HG03442 (cell line): Measurements from ENCODE around the gene YAE1.

Source experiments
- ATAC-seq: cut with Tn5 transposase; IDR thresholded peaks from one replicate; pipeline ENCODE4 v1.9.1; 2021; ENCODE audit warnings: mild to moderate bottlenecking, moderate library complexity; ENCODE audit not compliant: unreplicated experiment

YAE1 gene

DNA sequence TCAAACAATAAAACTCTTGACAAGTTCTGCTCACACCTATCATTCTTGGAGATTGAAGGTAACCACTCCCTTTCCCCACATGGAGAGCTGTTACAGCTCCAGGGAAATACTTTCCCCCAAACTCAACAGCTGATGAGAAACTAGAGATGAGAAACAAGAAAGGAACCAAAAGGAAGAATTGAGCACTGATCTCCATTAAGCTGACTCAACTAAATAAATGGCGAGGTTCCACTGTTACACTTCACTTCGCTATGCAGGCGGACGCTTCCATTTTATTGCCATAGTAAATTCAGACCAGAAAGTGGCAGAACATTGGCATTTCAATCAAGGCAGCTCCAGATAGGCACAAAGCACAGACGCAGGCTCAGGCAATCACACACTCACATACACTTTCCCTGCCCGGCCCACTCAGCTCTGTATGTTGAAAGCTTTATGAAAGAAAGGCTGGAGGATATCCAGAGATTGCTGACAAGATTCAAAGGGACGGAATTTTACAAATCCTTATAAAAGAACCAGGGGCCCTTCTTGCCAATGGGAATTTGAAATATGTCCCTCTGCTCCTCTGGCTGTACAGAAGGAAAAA is 11.5 kb upstream of the YAE1 start:
- ATAC-seq, result no peak

DNA sequence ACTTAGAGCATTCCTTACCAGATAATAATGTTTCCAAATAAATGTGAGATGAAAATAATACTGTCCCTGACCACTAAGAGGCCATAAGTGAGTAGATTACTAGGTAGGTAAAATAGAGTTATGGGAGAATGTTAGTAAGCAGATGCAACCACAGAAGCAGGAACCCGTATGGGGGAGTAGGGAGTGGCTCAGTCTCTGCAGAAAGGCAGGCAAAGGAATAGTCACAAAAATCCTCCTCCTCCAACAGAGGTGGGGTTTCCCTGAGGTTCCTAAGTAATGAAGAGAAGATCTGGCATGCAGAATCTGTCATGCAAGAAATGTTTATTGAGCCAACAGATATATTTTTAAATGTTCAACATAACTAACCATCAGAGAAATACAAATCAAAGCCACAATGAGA is 9.0 kb upstream of the YAE1 start:
- no peak for ATAC-seq

DNA sequence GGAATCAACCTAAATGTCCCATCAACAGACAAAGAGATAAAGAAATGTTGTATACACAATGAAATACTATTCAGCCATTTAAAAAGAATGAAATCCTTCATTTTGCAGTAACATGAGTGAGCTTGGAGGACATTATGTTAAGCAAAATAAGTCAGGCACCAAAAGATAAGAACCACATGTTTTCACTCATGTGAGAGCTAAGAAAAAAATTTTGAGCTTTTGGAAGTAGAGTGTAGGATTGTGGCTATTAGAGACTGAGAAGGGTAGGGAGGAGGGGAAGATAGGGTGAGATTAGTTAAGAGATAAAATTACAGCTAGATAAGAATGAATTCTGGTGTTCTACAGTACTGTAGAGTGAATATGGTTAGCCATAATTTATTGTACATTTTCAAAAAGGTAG is 8.3 kb upstream of the YAE1 start:
- no peak for ATAC-seq

DNA sequence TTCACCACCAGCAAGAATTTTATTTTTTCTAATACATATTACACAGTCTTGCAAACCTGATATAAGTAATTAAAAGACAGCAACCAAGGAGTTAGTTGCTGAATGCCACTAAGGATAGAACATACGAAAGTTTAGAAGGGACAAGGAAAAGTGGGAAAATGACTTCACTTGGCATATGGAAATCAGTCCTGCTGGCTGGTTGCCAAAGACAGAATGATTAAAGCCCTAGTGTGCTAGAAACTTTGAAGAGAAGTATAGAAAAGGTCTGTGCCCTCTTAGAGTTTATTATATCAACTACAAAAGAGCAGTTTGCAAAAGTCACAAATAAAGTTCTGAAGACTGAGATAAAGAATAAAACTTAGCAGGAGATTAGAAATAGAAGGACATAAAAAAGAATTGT is 5.8 kb upstream of the YAE1 start:
- ATAC-seq, result no peak

DNA sequence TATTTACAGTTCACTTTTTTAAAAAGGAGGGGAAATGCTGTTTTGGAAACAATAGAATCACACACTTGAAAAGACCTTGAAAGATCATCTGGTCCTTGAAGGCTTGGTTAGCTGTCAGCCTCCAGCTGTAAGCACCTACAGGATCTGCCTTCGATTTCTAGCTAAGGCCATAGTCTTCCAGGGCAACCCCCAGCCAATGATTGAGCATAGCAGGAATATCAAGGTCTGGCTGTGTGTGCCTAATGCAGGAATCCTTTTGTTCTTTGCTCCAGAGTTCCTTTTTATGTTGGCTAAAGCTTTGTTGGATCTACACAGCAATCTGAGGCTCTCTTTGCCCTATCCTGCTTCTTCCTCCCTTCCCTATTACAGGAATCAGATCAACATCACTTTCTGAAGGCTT is 5.2 kb upstream of the YAE1 start:
- no peak for ATAC-seq

DNA sequence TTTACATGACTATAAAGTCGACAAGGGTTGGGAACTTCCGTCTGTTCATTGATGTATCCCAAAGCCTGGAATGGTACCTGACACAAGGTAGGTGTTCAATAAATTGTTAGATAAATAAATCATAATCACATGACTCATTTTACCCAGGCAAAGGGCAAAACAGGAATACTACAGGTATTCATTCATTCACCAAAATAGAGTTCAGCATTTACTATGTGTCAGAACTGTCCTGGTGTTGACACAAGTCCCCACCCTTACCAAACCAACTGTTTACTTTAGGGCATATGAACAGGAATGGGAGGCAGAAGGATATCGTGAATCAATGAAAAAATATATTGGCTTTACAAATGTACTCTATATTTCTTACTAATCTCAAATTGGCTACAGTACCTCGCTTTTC is 666 bp upstream of the YAE1 start:
- ATAC-seq, result no peak

DNA sequence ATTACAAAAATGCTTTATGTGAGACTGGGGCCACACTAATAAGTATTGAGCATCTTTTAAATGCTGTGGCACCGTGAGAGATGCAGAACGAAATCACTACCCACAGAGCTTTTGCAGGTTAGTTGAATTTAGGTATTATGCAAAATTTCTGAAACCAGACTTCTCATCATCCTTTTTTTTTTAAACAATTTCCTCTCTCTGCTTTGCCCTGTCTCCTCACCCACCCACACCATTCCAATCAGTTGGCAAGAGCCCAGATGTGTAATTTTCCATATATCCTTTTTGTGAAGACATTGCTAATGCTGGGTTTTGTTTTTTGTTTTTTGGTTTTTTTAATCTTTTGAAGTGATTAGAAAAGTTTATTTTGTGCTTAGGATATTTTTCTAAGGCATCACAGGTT is 1.1 kb downstream of the YAE1 start:
- ATAC-seq, result no peak

DNA sequence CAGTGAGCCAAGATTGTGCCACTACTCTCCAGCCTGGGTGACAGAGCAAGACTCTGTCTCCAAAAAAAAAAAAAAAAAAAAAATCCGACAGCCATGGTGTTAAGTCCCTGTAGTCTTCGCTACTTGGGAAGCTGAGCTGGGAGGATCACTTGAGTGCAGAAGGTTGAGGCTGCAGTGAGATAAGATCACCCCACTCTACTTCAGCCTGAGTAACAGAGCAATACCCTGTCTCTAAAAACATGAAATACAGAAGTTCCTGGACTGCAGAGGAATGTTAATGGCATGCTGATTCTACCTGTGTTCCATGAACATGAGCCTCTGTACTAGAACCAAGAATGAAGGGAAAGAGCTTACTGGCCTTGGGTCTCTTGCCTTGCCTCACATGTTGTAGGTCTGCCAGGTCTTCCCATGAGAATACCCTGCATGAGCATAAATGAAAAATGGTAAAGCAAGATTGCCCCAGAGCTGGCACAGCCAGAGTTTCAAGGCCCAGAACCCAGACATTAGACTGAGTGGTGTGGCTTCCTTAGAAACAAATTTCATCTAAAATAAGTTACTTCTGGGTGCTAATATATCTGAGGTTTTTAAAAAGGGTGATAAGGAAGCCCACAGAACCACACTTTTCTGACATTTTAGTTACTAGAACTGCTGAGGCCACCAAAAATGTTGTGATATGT is 8.6 kb downstream of the YAE1 start:
- no peak for ATAC-seq

DNA sequence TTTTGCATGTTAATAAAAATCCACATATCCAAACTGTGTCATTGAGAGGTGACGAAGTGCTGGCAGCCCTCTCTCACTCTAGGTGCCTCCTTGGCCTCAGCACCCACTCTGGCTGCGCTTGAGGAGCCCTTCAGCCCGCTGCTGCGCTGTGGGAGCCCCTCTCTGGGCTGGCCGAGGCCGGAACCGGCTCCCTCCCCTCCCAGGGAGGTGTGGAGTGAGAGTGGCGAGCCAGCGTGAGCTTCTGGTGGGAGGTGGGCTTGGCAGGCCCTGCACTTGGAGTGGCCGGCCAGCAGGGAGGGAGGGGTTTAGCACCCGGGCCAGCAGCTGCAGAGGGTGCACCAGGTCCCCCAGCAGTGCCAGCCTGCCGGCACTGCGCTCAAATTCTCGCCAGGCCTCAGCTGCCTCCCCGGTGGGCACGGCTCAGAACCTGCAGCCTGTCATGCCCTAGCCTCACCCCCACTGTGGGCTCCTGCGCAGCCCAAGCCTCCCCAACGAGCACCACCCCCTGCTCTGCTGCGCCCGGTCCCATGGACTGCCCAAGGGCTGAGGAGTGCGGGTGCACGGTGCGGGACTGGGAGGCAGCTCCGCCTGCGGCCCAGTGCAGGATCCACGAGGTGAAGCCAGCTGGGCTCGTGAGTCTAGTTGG is 11.1 kb downstream of the YAE1 start:
- no peak for ATAC-seq

DNA sequence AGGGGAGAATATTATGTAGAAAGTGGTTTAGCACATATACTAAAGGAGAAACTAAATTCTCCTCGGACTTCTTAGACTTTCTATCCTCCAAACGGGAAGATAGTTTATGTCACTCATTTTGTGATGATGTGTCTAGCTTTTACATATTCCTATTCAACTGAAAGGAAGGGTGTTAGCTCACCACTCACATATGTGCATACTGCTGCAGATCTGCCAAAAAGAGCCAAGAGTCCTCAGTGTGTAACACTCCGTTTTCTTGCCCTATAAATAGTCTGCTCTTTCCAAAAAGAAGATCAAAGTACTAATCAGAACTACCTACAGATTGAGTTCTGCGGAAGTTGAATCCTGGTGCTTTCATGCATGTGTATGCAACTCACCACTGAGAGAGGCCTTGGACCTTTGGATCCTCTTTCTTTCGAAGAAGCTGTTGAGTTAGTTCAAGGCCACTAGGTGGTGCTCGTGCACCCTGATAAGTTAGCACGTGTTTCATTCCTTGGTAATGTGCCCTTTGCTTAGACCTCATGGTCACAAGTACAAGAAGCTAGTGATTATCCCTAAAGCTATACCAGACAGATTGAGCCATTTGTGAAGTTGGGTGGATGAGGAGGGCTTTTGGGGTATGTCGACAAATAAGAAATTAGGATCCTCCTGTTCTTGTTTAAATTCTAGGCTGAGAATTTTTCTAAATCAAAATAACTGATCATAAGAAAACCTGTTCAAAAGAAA is 14.1 kb downstream of the YAE1 start:
- ATAC-seq, result peak; percentile 85

DNA sequence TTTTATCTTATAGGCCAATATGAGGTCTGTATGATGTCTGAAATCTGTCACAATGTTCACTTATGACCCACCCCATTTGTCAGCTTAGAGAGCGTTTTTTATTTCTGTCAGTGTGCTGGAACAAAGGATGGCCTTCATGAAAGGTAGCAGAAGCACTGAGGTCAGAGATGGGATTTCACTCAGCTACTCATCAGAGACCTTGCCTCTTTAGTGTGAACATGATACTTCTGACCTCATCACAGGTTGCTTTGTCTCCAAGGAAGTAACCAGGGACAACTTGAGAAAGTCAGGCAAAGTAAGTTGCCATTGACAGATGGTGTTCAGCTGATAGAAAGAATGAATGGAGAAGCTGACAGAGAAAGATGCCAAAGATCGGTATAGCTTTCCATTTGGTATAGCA is 16.3 kb downstream of the YAE1 start:
- ATAC-seq, result no peak

DNA sequence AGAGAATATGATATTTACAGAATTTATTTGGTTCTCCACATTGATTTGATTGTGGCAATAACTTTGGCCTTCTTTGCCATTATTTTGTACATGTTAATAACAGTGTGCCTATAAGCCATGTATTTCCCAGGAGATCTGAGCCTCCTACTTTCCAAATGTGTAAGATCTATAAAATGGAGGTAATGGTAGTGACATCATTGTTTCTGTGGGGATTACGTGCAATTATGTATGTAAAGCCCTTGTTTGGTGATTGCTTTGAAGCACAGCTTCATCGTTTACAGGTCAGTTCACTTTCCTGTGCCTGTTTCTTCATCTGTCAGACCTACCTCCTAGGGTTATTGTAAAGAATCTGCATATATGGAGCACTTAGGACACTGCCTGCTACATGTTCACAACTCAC is 17.3 kb downstream of the YAE1 start:
- no peak for ATAC-seq

DNA sequence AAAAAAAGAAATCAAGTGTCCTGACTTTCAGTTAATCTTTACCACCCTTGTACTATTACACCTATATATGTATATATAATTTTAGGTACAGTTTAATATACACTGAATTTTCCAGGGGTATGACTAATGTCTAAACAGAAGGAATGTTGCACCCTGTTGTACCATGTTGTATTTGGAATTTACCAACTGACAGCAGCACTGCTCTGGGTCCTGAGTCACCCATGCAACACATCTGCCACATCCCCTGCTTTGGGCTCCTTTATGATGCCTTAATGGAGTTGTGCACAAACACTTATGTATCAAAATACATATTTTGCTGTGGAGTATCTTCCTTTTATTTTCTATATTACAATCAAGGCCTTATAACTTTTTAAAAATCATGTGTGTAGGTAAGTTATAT is 21.2 kb downstream of the YAE1 start:
- ATAC-seq, result no peak

DNA sequence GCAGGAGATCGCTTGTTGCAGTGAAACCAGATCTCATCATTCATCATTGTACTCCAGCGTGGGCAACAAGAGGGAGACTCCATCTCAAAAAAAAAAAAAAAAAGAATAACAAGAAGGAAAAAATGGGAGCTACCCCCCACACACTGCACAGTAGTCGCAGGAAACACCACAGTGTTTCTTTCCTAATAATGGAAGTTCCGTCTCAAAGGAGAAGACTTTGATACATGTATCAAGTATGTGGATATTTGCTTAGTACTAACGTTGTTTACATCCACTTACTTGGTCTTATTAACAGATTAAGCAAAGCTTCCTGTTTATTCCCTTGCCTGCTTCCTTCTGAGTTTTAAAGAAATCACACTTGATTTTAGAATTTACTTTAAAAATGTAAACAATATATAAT is 22.2 kb downstream of the YAE1 start:
- ATAC-seq, result no peak

DNA sequence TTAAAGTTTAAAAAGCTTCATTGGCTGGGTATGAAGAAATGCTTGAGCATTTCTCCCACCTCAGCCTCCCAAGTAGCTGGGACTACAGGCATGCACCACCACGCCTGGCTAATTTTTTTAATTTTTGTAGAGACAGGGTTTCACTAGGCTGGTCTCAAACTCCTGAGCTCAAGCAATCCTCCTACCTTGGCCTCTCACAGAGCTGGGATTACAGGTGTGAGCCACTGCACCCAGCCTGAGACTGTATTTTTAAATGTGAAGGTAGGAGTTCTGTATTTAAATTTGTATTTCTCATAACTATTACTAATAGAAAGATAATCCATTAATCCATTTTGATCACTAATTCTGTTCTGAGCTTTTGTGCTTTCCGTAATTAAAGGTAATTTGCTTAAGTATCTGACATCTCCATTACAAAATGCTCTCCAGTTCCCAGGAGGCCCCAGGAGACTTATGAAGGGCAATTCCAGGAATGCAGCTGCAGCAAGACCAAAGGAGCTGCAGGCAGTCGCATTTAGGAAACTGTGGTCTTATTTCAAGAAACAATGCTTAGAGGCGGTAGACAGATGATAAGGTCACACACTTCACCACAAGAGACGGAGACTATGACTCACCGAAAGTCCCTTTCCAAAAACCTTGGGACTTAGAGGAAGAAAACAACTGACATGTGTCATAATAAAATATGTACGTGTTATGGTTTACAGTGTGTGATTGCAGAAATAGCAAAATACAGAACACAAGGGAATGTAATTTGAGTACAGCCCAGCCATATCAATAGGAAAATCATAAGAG is 23.3 kb downstream of the YAE1 start:
- ATAC-seq, result peak; percentile 97

DNA sequence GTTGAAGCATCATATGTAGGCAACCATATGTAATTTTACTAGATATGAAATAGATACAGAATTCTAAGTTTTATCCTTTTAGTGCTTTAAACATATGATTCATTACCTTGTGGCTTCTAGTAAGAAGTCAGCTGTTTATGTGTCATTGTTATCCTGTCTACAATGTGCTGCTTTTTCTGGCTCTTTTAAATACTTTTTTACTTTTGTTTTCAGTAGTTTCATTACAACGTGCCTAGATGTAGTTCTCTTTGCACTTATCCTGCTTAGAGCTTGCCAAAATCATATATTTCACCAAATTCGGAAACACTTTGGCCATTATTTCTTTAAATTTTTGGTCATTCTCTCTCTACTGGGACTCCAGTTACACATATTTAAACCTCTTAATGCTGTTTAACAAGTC is 26.4 kb downstream of the YAE1 start:
- peak; percentile 33 for ATAC-seq

DNA sequence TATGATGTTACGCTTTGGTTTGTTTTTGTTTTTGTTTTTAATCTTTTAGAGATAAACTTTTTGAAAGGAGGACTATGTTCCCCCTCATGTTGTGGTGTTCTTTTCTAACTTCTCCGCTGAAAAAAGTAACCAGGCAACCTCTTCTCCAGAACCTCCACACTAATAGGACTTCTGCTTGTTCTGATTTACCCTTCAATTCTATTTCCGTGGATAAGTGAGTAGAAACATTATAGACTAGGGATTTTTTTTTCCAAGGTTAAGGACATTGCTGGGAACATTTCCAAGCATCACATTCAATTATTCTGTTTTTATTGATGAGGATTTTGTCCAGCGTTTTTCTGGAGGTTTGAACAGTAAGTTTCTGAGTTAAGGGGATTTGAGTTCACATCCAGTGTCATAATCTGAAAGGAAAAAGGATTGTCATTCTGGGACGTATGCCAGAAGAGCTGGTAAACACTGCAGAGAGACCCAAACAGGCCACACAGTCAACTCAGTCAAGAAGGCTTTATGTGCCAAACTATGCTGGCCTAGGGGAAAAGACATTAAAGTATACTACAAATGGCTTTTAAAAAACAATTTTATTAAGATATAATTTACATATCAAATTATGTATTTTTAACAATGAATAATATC is 28.9 kb downstream of the YAE1 start:
- ATAC-seq, result no peak

DNA sequence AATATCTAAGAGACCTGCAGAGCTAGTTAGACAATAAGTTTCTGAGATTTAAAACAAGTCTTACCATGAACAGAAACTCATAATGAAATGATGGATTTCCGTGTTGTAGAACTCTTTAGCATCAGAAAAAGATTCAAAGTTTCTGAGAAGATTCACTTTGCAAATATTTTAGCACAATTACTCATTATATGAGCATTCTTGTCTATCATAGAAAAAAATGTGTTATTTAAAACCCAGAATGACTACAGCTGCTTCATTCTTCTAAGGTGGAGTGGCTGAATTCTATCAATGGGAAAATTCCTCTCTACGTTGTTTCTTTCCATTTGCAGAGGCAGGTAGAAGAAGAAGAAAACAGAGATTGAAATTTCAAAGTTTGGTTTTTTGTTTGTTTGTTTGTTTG is 36.1 kb downstream of the YAE1 start:
- no peak for ATAC-seq

DNA sequence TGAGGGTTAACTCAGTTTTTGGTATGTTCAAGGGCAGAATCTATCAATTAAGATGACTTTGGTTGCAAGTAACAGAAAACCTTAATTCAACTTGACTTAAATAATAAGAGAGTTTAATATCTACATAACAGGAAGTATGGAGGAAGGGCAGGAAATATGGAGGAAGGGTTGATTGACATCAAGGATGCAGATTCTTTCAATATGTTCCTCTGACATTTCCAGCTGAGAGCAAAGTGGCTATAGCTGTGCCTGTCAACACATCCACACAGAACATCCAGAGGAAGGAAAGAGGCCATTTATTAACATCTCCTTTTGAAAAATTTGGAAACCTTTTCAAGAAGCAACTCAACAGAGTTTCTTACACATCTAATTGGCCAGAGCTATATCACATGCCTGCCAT is 37.7 kb downstream of the YAE1 start:
- no peak for ATAC-seq

DNA sequence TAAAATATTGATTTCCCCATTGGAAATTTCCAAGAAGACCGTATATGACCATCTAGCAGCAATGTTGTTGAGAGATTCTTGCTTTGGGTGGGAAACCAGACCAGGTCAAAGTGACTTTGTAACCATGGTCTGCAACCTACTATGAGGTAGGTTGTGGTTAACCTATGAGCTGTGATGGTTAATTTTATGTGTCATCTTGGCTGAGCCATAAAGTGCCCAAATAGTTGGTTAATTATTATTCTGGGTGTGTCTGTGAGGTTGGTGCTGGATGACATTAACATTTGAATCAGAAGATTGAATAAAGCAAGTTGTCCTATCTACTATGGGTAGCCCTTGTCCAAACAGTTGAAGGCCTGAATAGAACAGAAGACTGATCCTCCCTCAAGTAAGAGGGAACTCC is 38.9 kb downstream of the YAE1 start:
- no peak for ATAC-seq

DNA sequence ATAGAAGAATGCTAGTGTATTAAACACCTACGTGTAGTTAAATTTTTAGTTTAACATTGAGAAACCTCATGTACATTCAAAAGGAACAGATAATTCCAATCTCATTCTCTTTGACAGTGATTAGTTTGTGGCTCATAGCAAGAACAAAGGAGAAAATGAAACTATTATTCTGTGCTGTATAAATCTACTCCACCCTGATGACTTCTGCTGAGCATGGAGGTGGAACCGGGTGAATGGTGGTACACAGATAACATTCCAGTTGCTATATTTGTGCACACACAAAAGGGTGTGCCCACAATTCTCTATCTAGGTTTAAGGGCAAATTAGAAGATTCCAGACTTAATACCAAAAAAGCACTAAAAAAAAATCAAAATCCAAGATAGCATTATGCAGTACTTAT is 40.1 kb downstream of the YAE1 start:
- no peak for ATAC-seq
